HepG2 (cell line): ENCODE results near the gene TTC22. TPM values are rescaled to one million over a fixed set of nuclear protein-coding genes. Genes with fewer than 3 reads are reported as not detected.
A peak's percentile ranks its signal among the peaks of the same experiment; 100 is the strongest.

ENCODE experiments used
- ATAC-seq: fragments of 200-7000 bp; cut with Tn5 transposase; 3 replicates; pipeline ENCODE4 v1.9.1; 2020; ENCODE audit warnings: mild to moderate bottlenecking, moderate library complexity
- BruUV-seq: library from RNA; stranded (reverse); fragments of 400-500 nt; replicated peaks from 2 replicates; lab custom pipeline; 2021; lab: Mats Ljungman, UMichigan
- CTCF ChIA-PET: fragments of 300-600 bp; formaldehyde crosslinking; extraction: SDS; loops from one replicate; lab custom pipeline; 2021; ENCODE audit warnings: low total read pairs, inconsistent platforms, low intra/inter-chr PET ratio; lab: Yijun Ruan, JAX
- POLR2A ChIA-PET: fragments of 350-600 bp; sonication (Branson Sonifier 250); formaldehyde crosslinking; loops from one replicate; lab custom pipeline; 2020; ENCODE audit warnings: antibody characterized with exemption, inconsistent platforms; lab: Yijun Ruan, JAX
- DNase-seq: peaks from one replicate; pipeline ENCODE4 v3.0.0-alpha.2; 2015; ENCODE audit warnings: low spot score
- FAIRE-seq: peaks from 3 replicates; lab custom pipeline; 2011; peaks lifted over from hg19 to GRCh38; lab: Jason Lieb, UNC
- H2AFZ ChIP-seq: one replicate; pipeline ENCODE4 v1.6.1; 2011; ENCODE audit warnings: low read length, inconsistent platforms
- H3K27ac ChIP-seq: fragments of 300-600 bp; 3 replicates; pipeline ENCODE4 v1.8.0; 2011; ENCODE audit warnings: mixed run types, mild to moderate bottlenecking, mixed read lengths, low read length, inconsistent platforms; ENCODE audit not compliant: insufficient read depth; ENCODE audit errors: extremely low read length
- H3K27me3 ChIP-seq, 2 experiments: fragments of 200-600 bp in 1 of 2; 2 replicates in 1 of 2; 3 replicates in 1 of 2; pipeline versions ENCODE4 v1.6.0 to v1.8.0; 2011; ENCODE audit warnings: low read length in 2 of 2, mild to moderate bottlenecking in 2 of 2, moderate library complexity in 2 of 2, inconsistent platforms in 1 of 2; ENCODE audit not compliant: insufficient read depth in 2 of 2, control insufficient read depth in 1 of 2
- H3K36me3 ChIP-seq, 2 experiments: fragments of 200-600 bp in 1 of 2; replicated peaks in 1 of 2; 2 replicates in 1 of 2; 3 replicates in 1 of 2; pipeline versions ENCODE4 v1.5.1 to v1.8.0; 2011; ENCODE audit warnings: low read length in 2 of 2, inconsistent platforms in 1 of 2; ENCODE audit not compliant: insufficient read depth in 2 of 2, control insufficient read depth in 1 of 2
- H3K4me1 ChIP-seq: 2 replicates; pipeline ENCODE4 v1.5.1; 2012; ENCODE audit warnings: low read length, inconsistent platforms; ENCODE audit not compliant: insufficient read depth
- H3K4me2 ChIP-seq: 2 replicates; pipeline ENCODE4 v1.6.0; 2011; ENCODE audit warnings: low read depth, low read length, inconsistent platforms
- H3K4me3 ChIP-seq, 3 experiments: fragments of 200-600 bp in 1 of 3; sonication (generic), shearing (Covaris generic) in 1 of 3; replicated peaks in 1 of 3; 2 replicates each; pipeline ENCODE4 v1.5.1; 2011 to 2016; ENCODE audit warnings: low read length in 3 of 3, inconsistent platforms in 2 of 3, low read depth in 2 of 3, mild to moderate bottlenecking in 2 of 3, control low read depth in 1 of 3, mixed read lengths in 1 of 3; ENCODE audit not compliant: insufficient read depth in 1 of 3
- H3K79me2 ChIP-seq: one replicate; pipeline ENCODE4 v1.6.1; 2011; ENCODE audit warnings: low read length, inconsistent platforms; ENCODE audit not compliant: insufficient read depth
- H3K9ac ChIP-seq: 2 replicates; pipeline ENCODE4 v1.6.0; 2011; ENCODE audit warnings: mild to moderate bottlenecking, low read depth, low read length, inconsistent platforms; ENCODE audit not compliant: insufficient read depth
- H3K9me3 ChIP-seq: 2 replicates; pipeline ENCODE4 v1.5.1; 2012; ENCODE audit warnings: mild to moderate bottlenecking, low read length
- H4K20me1 ChIP-seq: 2 replicates; pipeline ENCODE4 v1.6.0; 2011; ENCODE audit warnings: inconsistent platforms, mild to moderate bottlenecking, low read length, moderate library complexity; ENCODE audit not compliant: insufficient read depth
- DR1 ChIP-seq: sonication (generic); formaldehyde crosslinking; IDR thresholded peaks from 2 replicates; pipeline ENCODE4 v1.8.0; 2021; ENCODE audit warnings: mild to moderate bottlenecking, missing genetic modification reagents, inconsistent platforms
- HNRNPLL ChIP-seq: fragments of 200-400 bp; formaldehyde crosslinking; IDR thresholded peaks from 2 replicates; pipeline ENCODE4 v1.6.1; 2017; ENCODE audit warnings: mild to moderate bottlenecking, low read depth, low read length; ENCODE audit not compliant: poor library complexity, severe bottlenecking
- MBD4 ChIP-seq: IDR thresholded peaks from 2 replicates; pipeline ENCODE4 v1.6.1; 2012; ENCODE audit warnings: low read length, inconsistent platforms, borderline replicate concordance
- MIXL1 ChIP-seq: IDR thresholded peaks from 2 replicates; pipeline ENCODE4 v1.6.1; 2016
- PHF21A ChIP-seq: sonication (generic); formaldehyde crosslinking; IDR thresholded peaks from 2 replicates; pipeline ENCODE4 v1.5.0; 2020; ENCODE audit warnings: mild to moderate bottlenecking, missing genetic modification reagents
- SOX13 ChIP-seq, 3 experiments: fragments of 450-650 bp in 1 of 3; sonication (generic) in 1 of 3; formaldehyde crosslinking in 1 of 3; IDR thresholded peaks in 2 of 3; conservative IDR thresholded peaks in 1 of 3; 2 replicates each; pipeline versions ENCODE4 v1.5.0 to v1.6.1; 2016 to 2020; ENCODE audit warnings: antibody characterized with exemption in 1 of 3, mild to moderate bottlenecking in 1 of 3, missing compliant biosample characterization in 1 of 3, missing genetic modification reagents in 1 of 3, moderate library complexity in 1 of 3
- TBL1XR1 ChIP-seq: fragments of 150-350 bp; IDR thresholded peaks from 2 replicates; pipeline ENCODE4 v1.6.1; 2014; ENCODE audit warnings: borderline replicate concordance, low read length; ENCODE audit not compliant: partially characterized antibody
- TCF7 ChIP-seq: sonication (generic); IDR thresholded peaks from 2 replicates; pipeline ENCODE4 v1.6.1; 2016; ENCODE audit warnings: antibody characterized with exemption, low read depth
- TRAFD1 ChIP-seq: sonication (generic); formaldehyde crosslinking; IDR thresholded peaks from 2 replicates; pipeline ENCODE4 v1.5.1; 2020; ENCODE audit warnings: missing genetic modification reagents, mild to moderate bottlenecking, borderline replicate concordance
- WIZ ChIP-seq: sonication (generic); formaldehyde crosslinking; IDR thresholded peaks from 2 replicates; pipeline ENCODE4 v1.5.1; 2020; ENCODE audit warnings: mild to moderate bottlenecking, missing genetic modification reagents
- YY1 ChIP-seq: IDR thresholded peaks from 2 replicates; pipeline ENCODE4 v1.6.1; 2011; ENCODE audit warnings: low read length, low read depth, moderate library complexity, mild to moderate bottlenecking; ENCODE audit not compliant: insufficient read depth, insufficient replicate concordance
- ZNF441 ChIP-seq: sonication (generic); formaldehyde crosslinking; IDR thresholded peaks from 2 replicates; pipeline ENCODE4 v1.7.0; 2021; ENCODE audit warnings: missing genetic modification reagents, borderline replicate concordance
- ZNF451 ChIP-seq: sonication (generic); formaldehyde crosslinking; IDR thresholded peaks from 2 replicates; pipeline ENCODE4 v1.5.0; 2020; ENCODE audit warnings: mild to moderate bottlenecking, missing genetic modification reagents
- ZNF552 ChIP-seq: sonication (generic); formaldehyde crosslinking; IDR thresholded peaks from 2 replicates; pipeline ENCODE4 v1.9.0; 2022; ENCODE audit warnings: missing genetic modification reagents, mild to moderate bottlenecking, borderline replicate concordance
- WGBS: methylation state at CpG from one replicate; pipeline ENCODE4 v1.1.6; 2017; ENCODE audit warnings: low lambda C conversion rate; 5-methylcytosine and 5-hydroxymethylcytosine counted together
- in situ Hi-C: cut with HindIII; loops from 2 replicates; pipeline ENCODE4 v1.10.0; 2017; ENCODE audit warnings: low pct_unique_long_range_greater_than_20kb; ENCODE audit not compliant: extremely low pct_ligation_motif_present
- intact Hi-C: fragments of 100-400 bp; cut with micrococcal nuclease; formaldehyde crosslinking; loops from one replicate; pipeline ENCODE4 v1.10.0; 2022; ENCODE audit not compliant: unreplicated experiment
- polyA plus RNA-seq, 8 experiments: library from polyadenylated mRNA; depleted of rRNA in 3 of 8; stranded (reverse) in 7 of 8; unstranded in 1 of 8; fragments of >200 nt; fragmentation: Illumina TruSeq in 4 of 8; extraction: Trizol in 4 of 8; gene quantifications; 2 replicates each; pipeline versions ENCODE4 v1.2.1 to v1.2.3, GENCODE V29; 2011 to 2016; ENCODE audit warnings: low read depth in 4 of 8, missing spikeins in 1 of 8, mixed read lengths in 1 of 8; ENCODE audit not compliant: insufficient read depth in 1 of 8
- total RNA-seq, 5 experiments: library from RNA; depleted of rRNA; stranded (reverse); fragments of >200 nt; fragmentation: Illumina TruSeq; extraction: Trizol; gene quantifications; 2 replicates each; pipeline ENCODE4 v1.2.3, GENCODE V29; 2016; ENCODE audit warnings: low read depth in 1 of 5

Gene TTC22
- total and polyA plus RNA-seq, 2 of the 13 experiments (the other 11 are each of a cell fraction or from before 2014, with no cell fraction given): not detected

GRCh38 chr1:54764922-54765561 is 36.1 kb downstream of the TTC22 start:
- peak overlapping the region; percentile 37 to 60 (median 51) for H3K4me3 ChIP-seq
- peaks cover 24% of the 10 kb centered on the region for H3K4me1 ChIP-seq
- peak; percentile 5; the same call in 2 of the 3 replicates for ATAC-seq
- TF ChIP-seq HNRNPLL: no peak
- 0 out of 2 replicates have a peak, but pooled peaks have one; percentile 2 for TF ChIP-seq PHF21A (CRISPR knock-in tag)
- TF ChIP-seq YY1: no peak
- no peak for TF ChIP-seq TRAFD1 (CRISPR knock-in tag)
- TF ChIP-seq ZNF451 (CRISPR knock-in tag): no peak
- no peak for TF ChIP-seq TCF7
- no peak for TF ChIP-seq DR1
- no peak for TF ChIP-seq SOX13 (IDR thresholded peaks at IDR 0.05)
- TF ChIP-seq SOX13 (CRISPR knock-in tag; conservative IDR thresholded peaks at IDR 0.05 in 1 of 2, IDR thresholded peaks at IDR 0.05 in 1 of 2): no peak
- TF ChIP-seq ZNF441 (CRISPR knock-in tag): peak; percentile 83; the same call in 1 of the 2 replicates
- peak; percentile 3 for TF ChIP-seq TBL1XR1
- TF ChIP-seq MBD4: no peak
- TF ChIP-seq MIXL1 (CRISPR knock-in tag): no peak
- TF ChIP-seq WIZ (CRISPR knock-in tag): no peak
- TF ChIP-seq ZNF552 (CRISPR knock-in tag): no peak
- ChIA-PET CTCF (no interaction called here), POLR2A (no interaction called here)
- H3K27ac ChIP-seq: peak overlapping the region; percentile 15
- peak overlapping the region; percentile 79 for H3K4me2 ChIP-seq
- H3K36me3 ChIP-seq: no peaks in the 10 kb centered on the region
- no peaks in the 10 kb centered on the region for H3K27me3 ChIP-seq
- no peak for DNase-seq
- in situ Hi-C loops: no loop called here
- intact Hi-C loops: loop anchor here (2.0 kb wide), 1 partner anchor 30 kb away; no protein-coding TSS in a partner anchor
- no peaks in the 10 kb centered on the region for H3K9me3 ChIP-seq
- FAIRE-seq: no peak
- peak overlapping the region; percentile 43 for H2AFZ ChIP-seq
- no TSS peak for BruUV-seq
- H4K20me1 ChIP-seq: no peaks in the 10 kb centered on the region
- H3K9ac ChIP-seq: peak overlapping the region; percentile 31
- peaks cover 14% of the 10 kb centered on the region for H3K79me2 ChIP-seq
- 19% methylated on average over 13 of the region's 13 CpGs for WGBS
